GM11168 (cell line): ENCODE data around the gene RNF4.
"Not testable (repeated sequence)": the region's sequence is repeated elsewhere in the genome, so short reads cannot be mapped to it uniquely, and the experiment has no call there.

Experiments used
- in situ Hi-C: fragments of 300-500 bp; cut with MboI; formaldehyde crosslinking; loops from one replicate; pipeline ENCODE4 v1.12.0; 2022; ENCODE audit warnings: low sequenced_read_pairs; ENCODE audit not compliant: unreplicated experiment

Gene RNF4

GRCh38 chr4:2468456-2469191 lies at the start of gene RNF4:
TSS of gene RNF4 (plus strand) at chr4:2469106. CDS start at chr4:2490494, 21,388 bp downstream.
- in situ Hi-C loops: no loop called here

- in situ Hi-C loops: no loop called here
Measured at GRCh38 chr4:2419814-2420213, 49.1 kb upstream of the RNF4 start.

- in situ Hi-C loops: no loop called here
Measured at GRCh38 chr4:2421928-2422327, 47.0 kb upstream of the RNF4 start.

- in situ Hi-C loops: no loop called here
Measured at GRCh38 chr4:2423066-2423465, 45.8 kb upstream of the RNF4 start.

GRCh38 chr4:2423695-2424094 lies 45.2 kb upstream of the RNF4 start:
- in situ Hi-C loops: no loop called here

GRCh38 chr4:2424581-2424980 lies 44.3 kb upstream of the RNF4 start:
- in situ Hi-C loops: no loop called here

- in situ Hi-C loops: no loop called here
Measured at GRCh38 chr4:2425386-2426068, 43.4 kb upstream of the RNF4 start.

GRCh38 chr4:2426069-2426397 lies 42.9 kb upstream of the RNF4 start:
- in situ Hi-C loops: no loop called here

GRCh38 chr4:2426711-2427275 lies 42.1 kb upstream of the RNF4 start:
- in situ Hi-C loops: no loop called here

GRCh38 chr4:2427383-2428334 lies 41.2 kb upstream of the RNF4 start:
- in situ Hi-C loops: no loop called here

GRCh38 chr4:2428496-2429213 lies 40.3 kb upstream of the RNF4 start:
- in situ Hi-C loops: no loop called here

GRCh38 chr4:2429945-2430757 lies 38.8 kb upstream of the RNF4 start:
- in situ Hi-C loops: not testable (repeated sequence)

- in situ Hi-C loops: no loop called here
Measured at GRCh38 chr4:2432004-2432403, 36.9 kb upstream of the RNF4 start.

- in situ Hi-C loops: no loop called here
Measured at GRCh38 chr4:2432991-2433530, 35.8 kb upstream of the RNF4 start.

- in situ Hi-C loops: no loop called here
Measured at GRCh38 chr4:2433609-2434350, 35.1 kb upstream of the RNF4 start.

- in situ Hi-C loops: no loop called here
Measured at GRCh38 chr4:2434420-2434819, 34.5 kb upstream of the RNF4 start.

GRCh38 chr4:2436301-2436700 lies 32.6 kb upstream of the RNF4 start:
- in situ Hi-C loops: no loop called here

- in situ Hi-C loops: no loop called here
Measured at GRCh38 chr4:2436761-2437474, 32.0 kb upstream of the RNF4 start.
